ENCODE results near the gene LCN1. TPM values are rescaled to one million over a fixed set of nuclear protein-coding genes. Genes with fewer than 3 reads are reported as not detected.

Gene LCN1
- total RNA-seq, 2 experiments from 2014 or later, result not detected

- no peaks in the 10 kb centered on the region for H3K79me2 ChIP-seq (ENCODE audit: insufficient read depth, low read depth, low read length)
- H3K9me2 ChIP-seq (ENCODE audit: insufficient read depth, low read length), result no peaks in the 10 kb centered on the region
- no peak overlapping the region for H3K27ac ChIP-seq (ENCODE audit: low read depth, low read length, poor library complexity, severe bottlenecking)
- no peak overlapping the region for H2AFZ ChIP-seq (ENCODE audit: low read length)
- no peak overlapping the region for H3K4me2 ChIP-seq (ENCODE audit: low read length)
- no peaks in the 10 kb centered on the region for H3K36me3 ChIP-seq (ENCODE audit: insufficient read depth, low read length)
- ChIA-PET CTCF (ENCODE audit: unreplicated experiment) (no interaction called here), POLR2A (no interaction called here)
- DNase-seq (ENCODE audit: low spot score), result no peak
- no peak overlapping the region for H3K4me3 ChIP-seq (ENCODE audit: low read depth, low read length, poor library complexity, severe bottlenecking)
- no peak for TF ChIP-seq CTCF (conservative IDR thresholded peaks at IDR 0.05; ENCODE audit: low read length)
- no peaks in the 10 kb centered on the region for H3K9me3 ChIP-seq (ENCODE audit: low read length)
- BruUV-seq (replicated peaks), result no TSS peak
- H3K4me1 ChIP-seq (ENCODE audit: insufficient read depth, low read length, poor library complexity, severe bottlenecking), result no peaks in the 10 kb centered on the region
- no peaks in the 10 kb centered on the region for H4K20me1 ChIP-seq (ENCODE audit: insufficient read depth, low read length)
- intact Hi-C loops (cut with micrococcal nuclease; ENCODE audit: unreplicated experiment), result no loop called here
Observed at GRCh38 chr9:135523521-135524129, 2.4 kb downstream of the LCN1 start.

- CTCF ChIA-PET (ENCODE audit: unreplicated experiment), result no interaction called here
- Histone ChIP-seq H3K4me1 (ENCODE audit: insufficient read depth, low read length, poor library complexity, severe bottlenecking) (no peaks in the 10 kb centered on the region), H3K4me2 (ENCODE audit: low read length) (no peak overlapping the region), H3K4me3 (ENCODE audit: low read depth, low read length, poor library complexity, severe bottlenecking) (no peak overlapping the region), H3K27ac (ENCODE audit: low read depth, low read length, poor library complexity, severe bottlenecking) (no peak overlapping the region), H2AFZ (ENCODE audit: low read length) (no peak overlapping the region), H3K9me3 (ENCODE audit: low read length) (no peaks in the 10 kb centered on the region), H3K36me3 (ENCODE audit: insufficient read depth, low read length) (no peaks in the 10 kb centered on the region), H3K9me2 (ENCODE audit: insufficient read depth, low read length) (no peaks in the 10 kb centered on the region), H3K79me2 (ENCODE audit: insufficient read depth, low read depth, low read length) (no peaks in the 10 kb centered on the region), H4K20me1 (ENCODE audit: insufficient read depth, low read length) (no peaks in the 10 kb centered on the region)
- TF ChIP-seq EZH2phosphoT487 (IDR thresholded peaks at IDR 0.05; ENCODE audit: borderline replicate concordance, low read depth, low read length), result no peak
- TF ChIP-seq CTCF (conservative IDR thresholded peaks at IDR 0.05; ENCODE audit: low read length), result no peak
- no TSS peak for BruUV-seq (replicated peaks)
- intact Hi-C loops (cut with micrococcal nuclease; ENCODE audit: unreplicated experiment), result no loop called here
- no peak for DNase-seq (ENCODE audit: low spot score)
- POLR2A ChIA-PET, result no interaction called here
Observed at GRCh38 chr9:135524130-135524861, 3.1 kb downstream of the LCN1 start.
